T-helper 2 cell treated with Interferon-gamma antibody and Interleukin-4, amounts not matched to agents 5 μg/mL and 100 μg/mL, for 36 hours (primary cell): Measurements from ENCODE around the gene B9D1.

Source experiments
- DNase-seq: peaks from one replicate; pipeline ENCODE4 v3.0.0; 2021; ENCODE audit warnings: low spot score
- H3K27ac Mint-ChIP-seq: one replicate; pipeline ENCODE4 v1.8.0; 2021; ENCODE audit warnings: mild to moderate bottlenecking, mixed read lengths
- H3K27me3 Mint-ChIP-seq: one replicate; pipeline ENCODE4 v1.8.0; 2021; ENCODE audit warnings: low read depth, mixed read lengths
- H3K36me3 Mint-ChIP-seq: one replicate; pipeline ENCODE4 v1.8.0; 2021; ENCODE audit warnings: low read depth, mixed read lengths
- H3K4me1 Mint-ChIP-seq: one replicate; pipeline ENCODE4 v1.8.0; 2021; ENCODE audit warnings: low read depth, mixed read lengths
- H3K4me3 Mint-ChIP-seq: one replicate; pipeline ENCODE4 v1.8.0; 2022; ENCODE audit warnings: mild to moderate bottlenecking, moderate library complexity, mixed read lengths
- H3K9me3 Mint-ChIP-seq: one replicate; pipeline ENCODE4 v1.8.0; 2021; ENCODE audit warnings: mixed read lengths

The B9D1 gene

DNA sequence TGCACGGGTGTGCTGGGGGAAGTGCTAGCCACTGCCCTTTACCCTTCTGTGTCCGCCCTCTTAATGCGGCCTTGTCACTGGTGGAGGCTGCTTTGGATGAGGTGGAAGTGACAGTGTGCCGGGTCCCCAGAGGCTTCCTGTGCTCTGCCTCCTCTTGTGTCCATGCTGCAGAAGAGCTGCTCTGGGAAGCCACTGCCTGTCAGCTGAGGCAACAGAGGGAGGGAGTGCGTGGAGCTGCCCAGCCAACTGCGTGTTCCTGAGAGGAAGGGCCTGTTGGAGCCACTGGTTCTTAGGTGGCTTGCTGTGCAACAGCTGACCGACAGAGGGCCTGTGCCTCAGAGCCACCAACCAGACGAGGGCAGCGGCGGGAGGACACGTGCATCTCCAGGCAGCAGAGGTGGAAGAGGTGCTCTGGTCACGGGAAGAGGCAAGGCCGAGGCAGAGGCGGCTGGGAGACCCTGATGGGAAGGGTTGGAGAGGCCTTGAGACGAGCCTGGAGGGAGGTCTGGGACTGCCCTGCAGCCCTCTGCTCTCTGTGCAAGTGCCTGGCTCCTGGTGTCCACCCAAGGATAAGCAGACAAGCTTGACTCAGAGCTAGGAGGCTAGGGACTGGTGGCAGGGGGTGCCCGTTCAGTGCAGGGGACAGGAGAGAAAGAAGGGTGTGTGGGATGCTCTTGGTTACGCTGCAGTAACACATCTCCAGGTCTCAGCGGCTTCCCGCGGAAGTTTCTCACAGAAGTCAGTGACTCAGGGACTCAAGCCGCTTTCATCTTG, 25.4 kb downstream of the B9D1 start:
- H3K27me3 Mint-ChIP-seq: no peaks in the 10 kb centered on the region

DNA sequence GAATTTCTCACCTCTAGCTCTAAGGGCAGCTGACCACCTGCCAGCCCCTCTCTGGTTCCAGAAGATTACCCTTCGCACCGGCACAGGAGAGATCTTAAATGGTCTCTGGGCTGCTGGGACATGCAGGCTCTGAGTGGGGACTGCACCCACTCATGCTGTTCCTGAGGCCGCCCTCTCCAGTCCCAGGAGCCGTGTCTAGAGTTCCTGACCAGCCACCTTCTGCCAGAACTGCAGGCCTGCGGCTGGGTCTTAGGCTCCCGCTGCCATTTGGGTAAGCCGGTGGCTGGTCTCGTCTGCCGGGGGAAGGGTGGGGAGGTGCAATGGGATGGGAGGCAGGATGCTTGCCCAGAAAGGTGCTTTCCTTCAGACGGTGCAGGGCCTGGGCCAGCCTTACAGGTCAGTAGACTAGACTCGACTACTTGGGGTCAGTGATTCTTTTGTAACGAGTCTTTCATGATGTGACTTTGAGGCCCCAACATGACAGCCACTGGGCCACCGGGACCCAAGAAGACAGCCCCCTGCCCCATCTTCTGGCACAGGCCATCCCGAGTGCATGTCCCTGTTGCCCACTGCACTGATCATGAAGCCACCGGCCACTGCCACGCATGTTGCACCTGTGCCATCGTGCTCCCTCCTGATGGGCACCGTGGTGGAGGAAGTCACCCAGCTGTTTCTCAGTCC, 26.4 kb downstream of the B9D1 start:
- no peaks in the 10 kb centered on the region for H3K27me3 Mint-ChIP-seq
- no peaks in the 10 kb centered on the region for H3K4me1 Mint-ChIP-seq
- H3K36me3 Mint-ChIP-seq: no peaks in the 10 kb centered on the region
- H3K4me3 Mint-ChIP-seq: no peak overlapping the region
- DNase-seq: no peak
- H3K27ac Mint-ChIP-seq: no peak overlapping the region
- no peaks in the 10 kb centered on the region for H3K9me3 Mint-ChIP-seq

More for the DNA sequence above, 25.4 kb downstream of the B9D1 start:
- H3K4me3 Mint-ChIP-seq: no peak overlapping the region
- H3K4me1 Mint-ChIP-seq: no peaks in the 10 kb centered on the region
- no peak for DNase-seq
- H3K9me3 Mint-ChIP-seq: no peaks in the 10 kb centered on the region
- H3K27ac Mint-ChIP-seq: no peak overlapping the region
- no peaks in the 10 kb centered on the region for H3K36me3 Mint-ChIP-seq

DNA sequence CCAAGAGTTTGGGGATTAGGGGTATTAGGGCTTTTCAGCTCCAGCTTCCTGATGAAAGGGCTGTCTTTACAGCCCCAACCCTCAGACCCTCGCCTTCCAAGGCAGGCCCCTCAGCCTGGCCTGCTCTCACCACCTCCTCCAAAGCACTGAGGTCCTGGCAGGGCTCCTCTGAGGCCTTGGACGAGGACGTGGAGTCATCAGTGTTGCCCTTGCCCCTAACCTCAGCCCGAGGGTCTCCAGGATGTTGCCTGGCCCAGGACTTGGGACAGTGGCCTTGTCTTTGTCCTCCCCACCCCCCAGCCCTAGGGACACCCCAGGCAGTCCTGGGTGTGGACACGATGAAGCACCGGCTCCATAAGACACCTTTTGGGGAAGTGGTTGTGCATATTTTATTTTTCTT, 28.2 kb downstream of the B9D1 start:
- no peaks in the 10 kb centered on the region for H3K9me3 Mint-ChIP-seq
- no peak overlapping the region for H3K27ac Mint-ChIP-seq
- DNase-seq: no peak
- H3K27me3 Mint-ChIP-seq: no peaks in the 10 kb centered on the region
- no peak overlapping the region for H3K4me3 Mint-ChIP-seq
- H3K4me1 Mint-ChIP-seq: no peaks in the 10 kb centered on the region
- H3K36me3 Mint-ChIP-seq: no peaks in the 10 kb centered on the region

DNA sequence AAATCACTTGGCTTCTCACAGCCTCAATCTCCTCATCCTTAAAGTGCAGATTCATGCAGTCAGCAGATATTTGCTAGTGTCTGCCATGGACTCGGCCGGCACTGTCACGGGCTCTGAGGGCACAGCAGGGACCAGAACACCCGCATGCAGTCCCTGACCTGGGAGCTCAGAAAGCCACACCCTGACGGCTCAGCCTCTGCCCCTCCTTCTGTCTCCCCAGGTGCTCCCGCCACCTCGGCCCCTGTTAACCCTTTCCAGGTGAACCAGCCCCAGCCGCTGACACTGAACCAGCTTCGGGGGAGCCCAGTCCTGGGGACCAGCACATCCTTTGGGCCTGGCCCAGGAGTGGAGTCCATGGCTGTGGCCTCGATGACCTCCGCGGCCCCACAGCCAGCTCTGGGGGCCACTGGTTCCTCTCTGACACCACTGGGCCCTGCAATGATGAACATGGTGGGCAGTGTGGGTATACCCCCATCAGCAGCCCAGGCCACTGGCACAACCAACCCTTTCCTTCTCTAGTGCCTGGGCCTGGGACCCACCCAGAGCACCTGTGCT, 28.7 kb downstream of the B9D1 start:
- H3K27me3 Mint-ChIP-seq: no peaks in the 10 kb centered on the region
- H3K27ac Mint-ChIP-seq: no peak overlapping the region
- no peaks in the 10 kb centered on the region for H3K36me3 Mint-ChIP-seq
- no peaks in the 10 kb centered on the region for H3K9me3 Mint-ChIP-seq
- DNase-seq: no peak
- H3K4me3 Mint-ChIP-seq: no peak overlapping the region
- no peaks in the 10 kb centered on the region for H3K4me1 Mint-ChIP-seq

DNA sequence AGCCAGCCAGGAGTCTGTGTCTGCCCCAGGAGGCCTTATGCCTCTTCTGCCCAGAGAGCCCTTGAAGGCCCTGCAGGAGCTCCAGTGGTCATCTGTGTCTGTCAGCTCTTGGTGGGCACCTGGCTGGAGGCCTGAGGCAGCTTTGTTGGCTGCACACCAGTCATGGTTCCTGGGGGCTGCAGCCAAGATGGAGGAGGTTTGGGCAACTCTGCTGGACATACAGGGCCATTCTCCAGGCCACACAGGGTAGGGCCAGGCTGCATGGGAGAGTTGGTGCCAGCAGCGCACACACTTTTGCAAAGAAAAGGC, 29.4 kb downstream of the B9D1 start:
- Mint-ChIP-seq H3K9me3 (no peaks in the 10 kb centered on the region), H3K27ac (no peak overlapping the region), H3K27me3 (no peaks in the 10 kb centered on the region), H3K4me1 (no peaks in the 10 kb centered on the region), H3K36me3 (no peaks in the 10 kb centered on the region), H3K4me3 (no peak overlapping the region)
- no peak for DNase-seq

DNA sequence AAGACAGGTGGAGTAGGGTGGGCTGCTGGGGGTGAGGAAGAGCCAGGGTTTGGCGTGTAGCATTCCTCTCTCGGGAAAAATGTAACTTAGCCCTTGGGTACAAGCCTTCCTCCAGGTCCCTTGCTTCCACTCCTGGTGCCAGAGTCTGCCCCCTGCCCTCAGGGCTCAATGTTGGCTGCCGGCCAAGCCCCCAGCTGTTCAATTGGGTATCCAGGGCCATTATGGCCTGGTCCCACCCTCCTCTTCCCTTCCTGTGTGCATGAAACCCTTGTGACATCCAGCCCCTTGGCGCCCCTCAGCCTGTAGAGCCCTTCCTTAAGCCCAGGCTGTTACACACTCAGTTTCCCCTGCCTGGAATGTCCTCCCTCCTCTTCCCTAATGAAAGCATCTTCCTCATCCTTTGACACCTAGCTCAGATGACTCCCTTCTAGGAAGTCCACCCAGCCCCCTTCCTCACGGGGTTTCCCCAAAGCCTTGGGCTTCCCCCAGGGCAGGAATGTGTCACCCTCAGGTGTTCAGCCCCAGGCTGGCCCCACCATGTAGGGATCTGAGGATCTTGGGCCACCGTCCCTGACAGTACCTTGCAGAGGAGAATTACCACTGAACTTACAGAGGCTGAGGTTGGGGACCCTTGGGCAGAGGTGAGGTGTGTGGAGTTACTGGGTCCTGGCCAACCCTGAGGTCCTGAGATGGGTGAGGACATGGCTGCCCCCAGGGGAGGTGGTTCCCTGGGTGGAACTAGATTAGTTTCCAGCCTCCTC, 30.0 kb downstream of the B9D1 start:
- no peak overlapping the region for H3K4me3 Mint-ChIP-seq
- H3K27me3 Mint-ChIP-seq: no peaks in the 10 kb centered on the region
- no peak for DNase-seq
- H3K36me3 Mint-ChIP-seq: no peaks in the 10 kb centered on the region
- no peaks in the 10 kb centered on the region for H3K9me3 Mint-ChIP-seq
- no peak overlapping the region for H3K27ac Mint-ChIP-seq
- H3K4me1 Mint-ChIP-seq: no peaks in the 10 kb centered on the region

DNA sequence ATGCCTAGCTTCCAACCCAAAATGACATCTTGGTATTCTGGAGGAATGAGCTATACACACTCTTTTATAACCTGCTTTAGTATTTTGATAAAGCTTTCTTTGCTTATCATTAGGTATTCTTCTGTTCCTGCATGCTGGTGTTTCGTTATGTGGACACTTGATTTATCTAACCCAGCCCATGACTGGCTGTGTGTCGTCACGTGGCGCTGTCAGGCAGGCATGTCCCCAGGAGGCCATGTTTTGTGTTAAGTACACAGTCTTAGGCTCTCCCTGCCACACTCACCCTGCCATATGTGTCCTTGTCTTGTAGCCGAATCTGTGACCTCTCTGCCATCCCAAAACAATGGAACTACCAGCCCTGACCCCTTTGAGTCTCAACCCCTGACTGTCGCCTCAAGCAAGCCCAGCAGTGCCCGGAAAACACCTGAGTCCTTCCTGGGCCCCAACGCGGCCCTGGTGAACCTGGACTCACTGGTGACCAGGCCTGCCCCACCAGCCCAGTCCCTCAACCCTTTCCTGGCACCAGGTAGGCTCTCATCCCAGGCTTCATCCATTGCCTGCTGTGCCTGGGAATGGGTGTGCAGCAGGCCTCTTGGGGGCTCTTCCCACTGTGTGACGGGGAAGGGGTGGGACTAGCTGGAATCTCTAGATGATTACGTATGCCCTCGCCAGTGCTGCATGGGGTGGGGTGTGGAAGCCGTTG, 30.8 kb downstream of the B9D1 start:
- no peak overlapping the region for H3K27ac Mint-ChIP-seq
- H3K4me3 Mint-ChIP-seq: no peak overlapping the region
- no peak for DNase-seq
- H3K27me3 Mint-ChIP-seq: peaks cover 3% of the 10 kb centered on the region
- H3K36me3 Mint-ChIP-seq: no peaks in the 10 kb centered on the region
- no peaks in the 10 kb centered on the region for H3K4me1 Mint-ChIP-seq
- no peaks in the 10 kb centered on the region for H3K9me3 Mint-ChIP-seq

DNA sequence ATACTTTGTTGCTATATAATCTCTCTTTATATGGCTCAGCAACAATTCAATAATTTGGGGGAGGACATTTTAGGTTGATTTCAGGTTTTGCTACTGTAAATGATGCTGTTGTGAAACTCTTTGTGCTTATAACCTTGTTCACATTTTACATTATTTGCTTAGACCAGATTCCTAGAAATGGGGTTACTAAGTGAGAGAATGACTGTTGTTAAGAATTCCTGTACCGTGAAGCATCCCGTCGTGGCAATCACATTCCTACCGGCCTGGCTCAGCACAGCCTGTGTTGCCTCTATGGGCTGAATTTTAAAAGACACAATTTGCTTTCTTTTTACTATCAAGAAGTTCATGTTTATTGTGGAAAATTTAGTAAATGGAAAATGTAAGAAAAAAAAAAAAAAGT, 31.4 kb downstream of the B9D1 start:
- Mint-ChIP-seq H3K27ac (no peak overlapping the region), H3K4me1 (no peaks in the 10 kb centered on the region), H3K36me3 (no peaks in the 10 kb centered on the region), H3K27me3 (peaks cover 4% of the 10 kb centered on the region), H3K4me3 (no peak overlapping the region), H3K9me3 (peaks cover under 1% of the 10 kb centered on the region)
- DNase-seq: no peak

DNA sequence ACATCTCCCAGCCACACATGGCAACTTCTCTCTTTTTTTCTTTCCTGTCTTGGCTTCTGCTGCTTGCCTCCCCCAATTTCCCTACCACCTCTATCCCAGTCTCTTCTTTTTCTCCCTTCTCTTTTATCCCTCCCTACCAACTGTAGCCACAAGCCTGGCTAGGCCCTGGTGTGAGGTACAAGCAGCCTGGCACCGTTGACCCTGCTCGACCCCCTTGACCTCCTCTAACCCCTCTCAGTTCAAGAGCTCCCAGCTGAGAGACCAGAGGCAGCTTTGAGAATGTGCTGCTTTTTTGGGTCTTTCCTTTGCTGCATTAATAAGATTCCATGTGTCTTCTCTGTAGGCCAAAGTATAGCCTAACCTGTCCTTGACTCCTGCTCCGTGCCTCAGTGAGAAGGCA, 32.3 kb downstream of the B9D1 start:
- H3K9me3 Mint-ChIP-seq: peaks cover 9% of the 10 kb centered on the region
- H3K4me1 Mint-ChIP-seq: no peaks in the 10 kb centered on the region
- no peaks in the 10 kb centered on the region for H3K36me3 Mint-ChIP-seq
- no peak overlapping the region for H3K4me3 Mint-ChIP-seq
- DNase-seq: no peak
- peaks cover 4% of the 10 kb centered on the region for H3K27me3 Mint-ChIP-seq
- no peak overlapping the region for H3K27ac Mint-ChIP-seq

DNA sequence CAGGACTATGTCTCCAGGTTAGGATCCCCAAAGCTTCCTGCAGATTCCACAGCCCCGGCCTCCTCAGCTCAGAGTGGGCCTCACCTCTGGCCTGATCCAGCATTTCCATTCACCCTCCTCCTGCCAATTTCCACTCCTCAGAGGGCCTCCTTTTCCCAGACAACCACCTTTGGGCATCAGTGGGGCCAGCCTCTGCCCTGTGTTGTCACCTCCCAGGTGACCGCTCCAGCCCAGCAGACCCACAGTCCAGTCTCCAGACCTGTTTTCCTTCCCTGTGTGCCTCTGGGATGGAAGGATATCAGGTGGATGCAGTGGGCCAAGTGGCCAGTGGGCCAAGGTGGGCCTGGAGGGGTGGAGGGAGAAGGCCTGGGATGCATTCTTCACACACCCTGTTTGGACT, 32.7 kb downstream of the B9D1 start:
- no peak overlapping the region for H3K27ac Mint-ChIP-seq
- H3K4me1 Mint-ChIP-seq: no peaks in the 10 kb centered on the region
- no peak for DNase-seq
- H3K9me3 Mint-ChIP-seq: peaks cover 13% of the 10 kb centered on the region
- H3K36me3 Mint-ChIP-seq: no peaks in the 10 kb centered on the region
- H3K4me3 Mint-ChIP-seq: no peak overlapping the region
- H3K27me3 Mint-ChIP-seq: peaks cover 4% of the 10 kb centered on the region

DNA sequence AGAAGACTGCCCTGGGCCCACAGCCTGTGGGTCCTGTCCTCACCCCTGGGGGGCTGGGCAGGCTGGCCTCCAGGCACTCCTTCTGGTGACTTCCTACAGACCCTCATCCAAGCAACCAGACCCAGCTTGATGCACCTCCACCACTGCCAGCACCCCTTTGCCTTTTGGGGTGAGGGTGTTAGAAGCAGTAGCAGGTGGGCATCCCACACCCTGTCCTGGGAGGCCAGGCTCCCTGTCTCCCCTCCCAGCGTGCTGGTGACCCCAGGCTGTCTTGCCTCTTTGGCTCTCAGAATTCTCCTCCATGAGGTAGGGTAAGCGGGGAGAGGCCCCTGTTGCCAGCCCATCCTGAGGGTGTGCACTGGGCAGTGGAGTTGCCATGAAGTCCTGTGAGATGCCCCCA, 33.4 kb downstream of the B9D1 start:
- no peak overlapping the region for H3K4me3 Mint-ChIP-seq
- no peaks in the 10 kb centered on the region for H3K36me3 Mint-ChIP-seq
- H3K9me3 Mint-ChIP-seq: peaks cover 13% of the 10 kb centered on the region
- DNase-seq: no peak
- peaks cover 4% of the 10 kb centered on the region for H3K27me3 Mint-ChIP-seq
- no peaks in the 10 kb centered on the region for H3K4me1 Mint-ChIP-seq
- no peak overlapping the region for H3K27ac Mint-ChIP-seq

DNA sequence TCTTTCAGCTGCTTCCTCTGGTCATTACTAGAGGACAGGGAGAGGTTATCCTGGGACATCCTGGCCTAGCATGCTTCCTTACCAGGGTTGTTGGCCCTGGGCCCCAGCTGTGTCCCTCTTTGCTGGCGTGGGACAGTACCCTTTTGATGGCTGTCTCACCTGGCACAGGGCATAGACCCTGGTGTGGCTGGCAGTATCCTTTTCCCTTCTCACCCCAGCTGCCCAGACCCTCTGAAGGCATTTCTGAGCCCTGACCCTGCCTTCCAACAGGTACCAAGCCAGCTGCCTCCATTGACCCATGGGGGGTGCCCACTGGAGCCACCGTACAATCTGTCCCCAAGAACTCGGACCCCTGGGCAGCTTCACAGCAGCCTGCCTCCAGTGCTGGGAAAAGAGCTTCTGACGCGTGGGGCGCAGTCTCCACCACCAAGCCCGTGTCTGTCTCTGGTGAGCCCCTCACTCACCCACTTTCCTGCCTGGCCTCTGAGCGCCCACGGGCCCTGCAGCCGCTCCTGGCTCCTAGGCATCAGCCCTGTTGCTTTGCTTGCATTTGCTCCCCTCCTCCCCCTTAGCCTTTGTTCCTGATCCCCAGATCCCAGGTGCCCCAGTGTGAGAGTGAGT, 34.0 kb downstream of the B9D1 start:
- DNase-seq: no peak
- H3K36me3 Mint-ChIP-seq: no peaks in the 10 kb centered on the region
- H3K4me1 Mint-ChIP-seq: no peaks in the 10 kb centered on the region
- H3K9me3 Mint-ChIP-seq: peaks cover 13% of the 10 kb centered on the region
- no peak overlapping the region for H3K4me3 Mint-ChIP-seq
- peaks cover 7% of the 10 kb centered on the region for H3K27me3 Mint-ChIP-seq
- H3K27ac Mint-ChIP-seq: no peak overlapping the region

DNA sequence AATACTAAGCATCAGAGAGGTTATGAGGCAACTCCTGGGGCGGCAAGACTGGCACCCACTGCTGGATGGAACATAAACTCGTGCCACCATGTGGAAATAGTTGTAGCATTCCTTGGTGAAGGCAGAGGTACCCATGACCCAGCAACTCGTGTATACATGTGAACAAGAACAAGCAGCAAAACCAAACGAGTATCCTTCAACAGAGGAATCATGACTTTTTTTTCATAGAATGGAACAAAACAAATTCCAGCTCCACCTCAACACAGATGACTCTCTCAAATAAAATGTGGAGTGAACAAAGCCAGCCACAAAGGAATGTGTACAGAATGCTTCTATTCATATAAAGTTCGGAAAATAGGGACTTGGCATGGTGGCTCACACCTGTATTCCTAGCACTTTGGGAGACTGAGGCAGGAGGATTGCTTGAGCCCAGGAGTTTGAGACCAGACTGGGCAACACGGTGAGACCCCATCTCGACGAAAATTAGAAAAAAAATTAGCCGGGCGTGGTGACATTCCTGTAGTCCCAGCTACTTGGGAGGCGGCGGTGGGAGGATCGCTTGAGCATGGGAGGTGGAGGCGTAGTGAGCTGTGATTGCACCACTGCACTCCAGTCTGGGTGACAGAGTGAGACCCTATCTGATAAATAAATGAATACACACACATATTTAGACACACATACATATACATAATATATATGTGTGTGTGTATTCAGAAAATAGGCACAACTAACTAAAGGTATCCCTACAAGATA, 35.3 kb downstream of the B9D1 start:
- no peak for DNase-seq
- no peak overlapping the region for H3K27ac Mint-ChIP-seq
- no peaks in the 10 kb centered on the region for H3K36me3 Mint-ChIP-seq
- H3K27me3 Mint-ChIP-seq: peaks cover 7% of the 10 kb centered on the region
- H3K9me3 Mint-ChIP-seq: peaks cover 13% of the 10 kb centered on the region
- no peaks in the 10 kb centered on the region for H3K4me1 Mint-ChIP-seq
- no peak overlapping the region for H3K4me3 Mint-ChIP-seq
